GM12878 (cell line): Measurements from ENCODE around the gene IFIT1. TPM values are rescaled to one million over a fixed set of nuclear protein-coding genes. Genes with fewer than 3 reads are reported as not detected.
A peak's percentile ranks its signal among the peaks of the same experiment; 100 is the strongest.

Source experiments
- ATAC-seq: fragments of 200-7000 bp; cut with Tn5 transposase; 3 replicates; pipeline ENCODE4 v1.9.1; 2020; ENCODE audit warnings: mild to moderate bottlenecking, moderate library complexity
- BruUV-seq: library from RNA; stranded (reverse); fragments of 400-500 nt; replicated peaks from 2 replicates; lab custom pipeline; 2021; lab: Mats Ljungman, UMichigan
- CTCF ChIA-PET: fragments of 300-600 bp; sonication (Branson Sonifier 250); formaldehyde crosslinking; extraction: SDS; loops from one replicate; lab custom pipeline; 2021; ENCODE audit warnings: inconsistent platforms; lab: Yijun Ruan, JAX
- POLR2A ChIA-PET: fragments of 350-600 bp; formaldehyde crosslinking; extraction: SDS; loops from one replicate; lab custom pipeline; 2021; ENCODE audit warnings: inconsistent platforms; lab: Charles Lee
- RAD21 ChIA-PET: fragments of 300-600 bp; sonication (Branson Sonifier 250); formaldehyde crosslinking; loops from one replicate; lab custom pipeline; 2023; ENCODE audit warnings: antibody characterized with exemption; ENCODE audit not compliant: unreplicated experiment; lab: Charles Lee
- SMC1A ChIA-PET: fragments of 300-600 bp; sonication (Branson Sonifier 250); formaldehyde crosslinking; loops from one replicate; lab custom pipeline; 2023; ENCODE audit not compliant: unreplicated experiment, uncharacterized antibody; lab: Charles Lee
- DNase-seq: peaks from one replicate; pipeline ENCODE4 v3.0.0-alpha.2; 2011; ENCODE audit warnings: low read depth, low spot score
- FAIRE-seq: peaks from 3 replicates; lab custom pipeline; 2011; peaks lifted over from hg19 to GRCh38; lab: Jason Lieb, UNC
- H2AFZ ChIP-seq: 2 replicates; pipeline ENCODE4 v1.6.0; 2011; ENCODE audit warnings: low read depth, low read length, control low read depth; ENCODE audit not compliant: control insufficient read depth
- H3K27ac ChIP-seq: 2 replicates; pipeline ENCODE4 v1.5.1; 2011; ENCODE audit warnings: control low read depth; ENCODE audit not compliant: control insufficient read depth, insufficient read depth
- H3K27me3 ChIP-seq, 2 experiments: replicated peaks in 1 of 2; 2 replicates each; pipeline versions ENCODE4 v1.6.0 to v1.6.1; 2011; ENCODE audit warnings: low read length in 1 of 2; ENCODE audit not compliant: control insufficient read depth in 2 of 2, insufficient read depth in 2 of 2
- H3K36me3 ChIP-seq, 2 experiments: 2 replicates each; pipeline ENCODE4 v1.5.1; 2011; ENCODE audit warnings: low read length in 1 of 2; ENCODE audit not compliant: control insufficient read depth in 2 of 2, insufficient read depth in 2 of 2
- H3K4me1 ChIP-seq: 2 replicates; pipeline ENCODE4 v1.6.1; 2011; ENCODE audit warnings: mild to moderate bottlenecking, low read length, moderate library complexity, mixed read lengths; ENCODE audit not compliant: control insufficient read depth, insufficient read depth
- H3K4me2 ChIP-seq: 2 replicates; pipeline ENCODE4 v1.6.0; 2011; ENCODE audit warnings: control low read depth; ENCODE audit not compliant: control insufficient read depth, insufficient read depth
- H3K4me3 ChIP-seq: fragments of 200-600 bp; sonication (generic); 2 replicates; pipeline ENCODE4 v1.5.1; 2016
- H3K79me2 ChIP-seq: 2 replicates; pipeline ENCODE4 v1.6.0; 2011; ENCODE audit warnings: low read length; ENCODE audit not compliant: control insufficient read depth, insufficient read depth
- H3K9ac ChIP-seq: 2 replicates; pipeline ENCODE4 v1.8.0; 2011; ENCODE audit warnings: low read length, control low read depth, mixed read lengths; ENCODE audit not compliant: control insufficient read depth, insufficient read depth
- H3K9me3 ChIP-seq: replicated peaks from 3 replicates; pipeline ENCODE4 v1.5.1; 2011; ENCODE audit warnings: mild to moderate bottlenecking, low read length; ENCODE audit not compliant: control insufficient read depth, insufficient read depth
- H4K20me1 ChIP-seq: 2 replicates; pipeline ENCODE4 v1.6.0; 2011; ENCODE audit not compliant: control insufficient read depth, insufficient read depth
- GATAD2B ChIP-seq: fragments of 450-650 bp; conservative IDR thresholded peaks from 2 replicates; pipeline ENCODE4 v1.6.1; 2017; ENCODE audit warnings: low read depth, mild to moderate bottlenecking, moderate library complexity
- HCFC1 ChIP-seq: fragments of 150-350 bp; IDR thresholded peaks from 2 replicates; pipeline ENCODE4 v1.6.1; 2014; ENCODE audit warnings: low read length
- HDAC2 ChIP-seq: fragments of 200-600 bp; sonication (generic); IDR thresholded peaks from 2 replicates; pipeline ENCODE4 v1.6.1; 2017
- MEF2B ChIP-seq: fragments of 450-650 bp; IDR thresholded peaks from 2 replicates; pipeline ENCODE4 v1.6.1; 2018; ENCODE audit warnings: mild to moderate bottlenecking, moderate library complexity; ENCODE audit not compliant: partially characterized antibody, poor library complexity, severe bottlenecking
- MTA2 ChIP-seq: fragments of 450-650 bp; IDR thresholded peaks from 2 replicates; pipeline ENCODE4 v1.6.1; 2016; ENCODE audit warnings: low read depth, mild to moderate bottlenecking, moderate library complexity
- PAX8 ChIP-seq: fragments of 450-650 bp; IDR thresholded peaks from 2 replicates; pipeline ENCODE4 v1.6.1; 2017; ENCODE audit warnings: mild to moderate bottlenecking, moderate library complexity
- POLR2AphosphoS5 ChIP-seq: IDR thresholded peaks from 2 replicates; pipeline ENCODE4 v1.6.1; 2011; ENCODE audit warnings: mild to moderate bottlenecking, low read length, inconsistent platforms
- RAD21 ChIP-seq: IDR thresholded peaks from 2 replicates; pipeline ENCODE4 v1.6.1; 2011; ENCODE audit warnings: mild to moderate bottlenecking, low read depth, low read length, moderate library complexity; ENCODE audit not compliant: insufficient read depth
- SKIL ChIP-seq: fragments of 450-650 bp; IDR thresholded peaks from 2 replicates; pipeline ENCODE4 v1.6.1; 2017; ENCODE audit warnings: mild to moderate bottlenecking, low read depth, inconsistent platforms; ENCODE audit not compliant: poor library complexity, severe bottlenecking
- STAT1 ChIP-seq: fragments of 450-650 bp; conservative IDR thresholded peaks from 2 replicates; pipeline ENCODE4 v1.6.1; 2014; ENCODE audit warnings: antibody characterized with exemption, mild to moderate bottlenecking
- STAT3 ChIP-seq: IDR thresholded peaks from 2 replicates; pipeline ENCODE4 v1.6.1; 2011; ENCODE audit warnings: low read depth, low read length, improper control_type of control experiment
- TAF1 ChIP-seq: IDR thresholded peaks from 2 replicates; pipeline ENCODE4 v1.6.1; 2011; ENCODE audit warnings: mild to moderate bottlenecking, low read depth, low read length, borderline replicate concordance
- WRNIP1 ChIP-seq: IDR thresholded peaks from 2 replicates; pipeline ENCODE4 v1.6.1; 2011; ENCODE audit warnings: low read depth, low read length, improper control_type of control experiment, borderline replicate concordance
- ZBED1 ChIP-seq: IDR thresholded peaks from 2 replicates; pipeline ENCODE4 v1.6.1; 2016; ENCODE audit warnings: borderline replicate concordance
- ZNF622 ChIP-seq: fragments of 450-650 bp; IDR thresholded peaks from 2 replicates; pipeline ENCODE4 v1.6.1; 2017; ENCODE audit warnings: mild to moderate bottlenecking, inconsistent platforms
- WGBS: methylation state at CpG from one replicate; pipeline ENCODE4 v1.1.6; 2016; ENCODE audit warnings: low lambda C conversion rate; ENCODE audit not compliant: insufficient replicate concordance, insufficient coverage; ENCODE audit errors: missing lambda C conversion rate; 5-methylcytosine and 5-hydroxymethylcytosine counted together
- in situ Hi-C: fragments of 300-500 bp; cut with MboI; formaldehyde crosslinking; loops from 9 replicates; pipeline ENCODE4 v1.14.3; 2018; ENCODE audit warnings: mixed read lengths
- intact Hi-C: fragments of 100-400 bp; cut with micrococcal nuclease; formaldehyde crosslinking; loops from one replicate; pipeline ENCODE4 v1.14.2; 2022; ENCODE audit not compliant: unreplicated experiment
- polyA plus RNA-seq, 11 experiments: library from polyadenylated mRNA; depleted of rRNA in 4 of 11; unstranded in 6 of 11; stranded (reverse) in 5 of 11; fragments of >200 nt; fragmentation: Nextera tagmentation in 4 of 11; fragmentation: Illumina TruSeq in 1 of 11; extraction: Ambion mirVana in 4 of 11; extraction: Trizol in 1 of 11; gene quantifications; 1 replicate in 1 of 11; 2 replicates in 10 of 11; pipeline versions ENCODE4 v1.2.1 to v1.2.3, GENCODE V29; 2011 to 2016; ENCODE audit warnings: inconsistent platforms in 2 of 11, missing spikeins in 2 of 11, low read depth in 1 of 11
- total RNA-seq, 4 experiments: library from RNA; depleted of rRNA in 3 of 4; stranded (reverse); fragments of >200 nt in 3 of 4; fragmentation: Illumina TruSeq in 1 of 4; extraction: Trizol in 1 of 4; gene quantifications; 2 replicates each; pipeline versions ENCODE4 v1.2.1 to v1.2.3, GENCODE V29; 2013 to 2021
- TF ChIP-seq, protein P1 (sequence below): fragments of 450-650 bp; IDR thresholded peaks from 2 replicates; pipeline ENCODE4 v1.6.1; 2017; ENCODE audit warnings: low read depth, mild to moderate bottlenecking, moderate library complexity
- TF ChIP-seq, protein P2 (sequence below): fragments of 450-650 bp; IDR thresholded peaks from 2 replicates; pipeline ENCODE4 v1.6.1; 2017; ENCODE audit warnings: antibody characterized with exemption, mild to moderate bottlenecking, moderate library complexity

Gene IFIT1
- total and polyA plus RNA-seq, 10 of the 15 experiments (the other 5 are each of a cell fraction or from before 2014, with no cell fraction given): 13.9 to 37.2 (median 22.3) TPM

DNA sequence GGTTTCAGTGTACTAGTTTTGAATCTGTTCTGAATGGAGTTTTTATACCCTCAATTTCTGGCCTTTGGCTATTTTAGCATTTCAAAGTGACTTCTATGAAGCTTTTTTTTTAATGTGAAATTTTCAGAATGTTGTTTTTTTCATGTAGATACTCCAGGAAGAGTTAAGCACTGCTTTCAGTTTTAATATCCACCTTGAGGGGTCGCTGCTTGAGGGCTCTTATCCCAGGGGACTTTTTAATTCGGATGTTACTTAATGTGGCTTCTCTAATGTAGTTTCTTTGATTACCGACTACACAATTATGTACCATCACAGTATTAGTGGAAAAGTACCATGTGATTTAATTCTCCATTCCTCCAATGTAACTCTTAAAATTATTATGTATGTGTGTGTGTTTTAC, 27.1 kb downstream of the IFIT1 start:
- ChIA-PET POLR2A (interaction anchor here (0.6 to 1.6 kb wide), 3 partner anchors 52 to 144 kb away, joined by 3 to 5 read pairs (median 3); no protein-coding TSS in a partner anchor), SMC1A (interaction anchor here (0.9 to 3.2 kb wide), 12 partner anchors 17 to 319 kb away, joined by 3 to 32 read pairs (median 6); partner anchors contain the start of genes IFIT1 and IFIT2), RAD21 (interaction anchor here (1.0 to 4.0 kb wide), 5 partner anchors 20 to 168 kb away, joined by 3 to 20 read pairs (median 6); partner anchors contain the start of genes IFIT1 and LIPA), CTCF (interaction anchor here (0.6 to 4.5 kb wide), 22 partner anchors 9 to 519 kb away, joined by 3 to 30 read pairs (median 4); partner anchors contain the start of genes IFIT1 and LIPA)
- intact Hi-C loops (loop anchor here (5.0 to 10.0 kb wide), 2 partner anchors 223 to 535 kb away; partner anchors contain the start of gene STAMBPL1), in situ Hi-C loops (no loop called here)
- ATAC-seq: no peak
- no peak for FAIRE-seq
- no peak overlapping the region for H2AFZ ChIP-seq
- BruUV-seq: no TSS peak
- 15% methylated on average over 3 of the region's 3 CpGs for WGBS
- H4K20me1 ChIP-seq: no peaks in the 10 kb centered on the region
- no peak overlapping the region for H3K9ac ChIP-seq
- peak overlapping the region; percentile 61 for H3K4me3 ChIP-seq
- no peaks in the 10 kb centered on the region for H3K27me3 ChIP-seq
- H3K36me3 ChIP-seq: peaks cover 0 to 20% of the 10 kb centered on the region in 2 experiments
- no peaks in the 10 kb centered on the region for H3K9me3 ChIP-seq
- peaks cover 49% of the 10 kb centered on the region for H3K79me2 ChIP-seq
- DNase-seq: no peak
- H3K4me2 ChIP-seq: no peak overlapping the region; the same call in none of the 2 replicates
- no peak overlapping the region for H3K27ac ChIP-seq
- no peaks in the 10 kb centered on the region for H3K4me1 ChIP-seq
- TF ChIP-seq WRNIP1 (no peak), PAX8 (0 out of 2 replicates have a peak, but pooled peaks have one; percentile 31), GATAD2B (no peak), HDAC2 (no peak), SKIL (peak; percentile 23), POLR2AphosphoS5 (no peak), RAD21 (peak; percentile 27; the same call in 1 of the 2 replicates), HCFC1 (no peak), ZNF622 (no peak), STAT3 (no peak), MEF2B (peak; percentile 95), ZBED1 (no peak), STAT1 (no peak), MTA2 (peak; percentile 50; the same call in 1 of the 2 replicates), TAF1 (no peak)
- TF ChIP-seq, protein P1, sequence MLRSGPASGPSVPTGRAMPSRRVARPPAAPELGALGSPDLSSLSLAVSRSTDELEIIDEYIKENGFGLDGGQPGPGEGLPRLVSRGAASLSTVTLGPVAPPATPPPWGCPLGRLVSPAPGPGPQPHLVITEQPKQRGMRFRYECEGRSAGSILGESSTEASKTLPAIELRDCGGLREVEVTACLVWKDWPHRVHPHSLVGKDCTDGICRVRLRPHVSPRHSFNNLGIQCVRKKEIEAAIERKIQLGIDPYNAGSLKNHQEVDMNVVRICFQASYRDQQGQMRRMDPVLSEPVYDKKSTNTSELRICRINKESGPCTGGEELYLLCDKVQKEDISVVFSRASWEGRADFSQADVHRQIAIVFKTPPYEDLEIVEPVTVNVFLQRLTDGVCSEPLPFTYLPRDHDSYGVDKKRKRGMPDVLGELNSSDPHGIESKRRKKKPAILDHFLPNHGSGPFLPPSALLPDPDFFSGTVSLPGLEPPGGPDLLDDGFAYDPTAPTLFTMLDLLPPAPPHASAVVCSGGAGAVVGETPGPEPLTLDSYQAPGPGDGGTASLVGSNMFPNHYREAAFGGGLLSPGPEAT: 0 out of 2 replicates have a peak, but pooled peaks have one; percentile 16
- TF ChIP-seq, protein P2, sequence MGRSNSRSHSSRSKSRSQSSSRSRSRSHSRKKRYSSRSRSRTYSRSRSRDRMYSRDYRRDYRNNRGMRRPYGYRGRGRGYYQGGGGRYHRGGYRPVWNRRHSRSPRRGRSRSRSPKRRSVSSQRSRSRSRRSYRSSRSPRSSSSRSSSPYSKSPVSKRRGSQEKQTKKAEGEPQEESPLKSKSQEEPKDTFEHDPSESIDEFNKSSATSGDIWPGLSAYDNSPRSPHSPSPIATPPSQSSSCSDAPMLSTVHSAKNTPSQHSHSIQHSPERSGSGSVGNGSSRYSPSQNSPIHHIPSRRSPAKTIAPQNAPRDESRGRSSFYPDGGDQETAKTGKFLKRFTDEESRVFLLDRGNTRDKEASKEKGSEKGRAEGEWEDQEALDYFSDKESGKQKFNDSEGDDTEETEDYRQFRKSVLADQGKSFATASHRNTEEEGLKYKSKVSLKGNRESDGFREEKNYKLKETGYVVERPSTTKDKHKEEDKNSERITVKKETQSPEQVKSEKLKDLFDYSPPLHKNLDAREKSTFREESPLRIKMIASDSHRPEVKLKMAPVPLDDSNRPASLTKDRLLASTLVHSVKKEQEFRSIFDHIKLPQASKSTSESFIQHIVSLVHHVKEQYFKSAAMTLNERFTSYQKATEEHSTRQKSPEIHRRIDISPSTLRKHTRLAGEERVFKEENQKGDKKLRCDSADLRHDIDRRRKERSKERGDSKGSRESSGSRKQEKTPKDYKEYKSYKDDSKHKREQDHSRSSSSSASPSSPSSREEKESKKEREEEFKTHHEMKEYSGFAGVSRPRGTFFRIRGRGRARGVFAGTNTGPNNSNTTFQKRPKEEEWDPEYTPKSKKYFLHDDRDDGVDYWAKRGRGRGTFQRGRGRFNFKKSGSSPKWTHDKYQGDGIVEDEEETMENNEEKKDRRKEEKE: no peak
